DND-41 (cell line): ENCODE data around the gene C10orf120.

Experiments used
- EZH2 ChIP-seq: IDR thresholded peaks from 3 replicates; pipeline ENCODE4 v1.6.1; 2012; ENCODE audit warnings: borderline replicate concordance, low read depth, mild to moderate bottlenecking, moderate library complexity, low read length, inconsistent platforms; ENCODE audit not compliant: severe bottlenecking
- TF ChIP-seq, protein P1 (sequence below): IDR thresholded peaks from 2 replicates; pipeline ENCODE4 v1.5.1; 2012; ENCODE audit warnings: borderline replicate concordance, low read length, moderate library complexity, mild to moderate bottlenecking; ENCODE audit not compliant: poor library complexity, severe bottlenecking; ENCODE audit errors: extremely low read depth

DNA sequence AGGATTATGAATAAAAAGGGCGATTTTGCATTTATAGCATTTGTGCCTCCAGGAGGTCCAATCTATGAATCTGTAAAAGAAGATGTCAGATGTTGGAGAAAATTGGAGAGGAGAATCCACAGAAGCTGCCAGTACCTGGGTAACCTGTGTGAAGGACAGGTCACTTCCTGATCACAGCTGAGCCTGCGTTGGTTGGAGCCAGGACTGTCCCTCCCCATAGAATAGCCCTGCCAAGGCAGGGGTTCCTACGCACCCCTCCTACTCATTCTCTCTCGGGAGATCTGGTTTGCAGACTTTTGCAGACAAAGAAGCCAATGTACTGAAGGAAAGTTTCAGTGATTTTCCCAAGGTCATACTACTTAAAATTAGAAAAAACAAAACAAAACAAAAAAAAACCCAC, 10.3 kb upstream of the C10orf120 start:
- TF ChIP-seq, protein P1, sequence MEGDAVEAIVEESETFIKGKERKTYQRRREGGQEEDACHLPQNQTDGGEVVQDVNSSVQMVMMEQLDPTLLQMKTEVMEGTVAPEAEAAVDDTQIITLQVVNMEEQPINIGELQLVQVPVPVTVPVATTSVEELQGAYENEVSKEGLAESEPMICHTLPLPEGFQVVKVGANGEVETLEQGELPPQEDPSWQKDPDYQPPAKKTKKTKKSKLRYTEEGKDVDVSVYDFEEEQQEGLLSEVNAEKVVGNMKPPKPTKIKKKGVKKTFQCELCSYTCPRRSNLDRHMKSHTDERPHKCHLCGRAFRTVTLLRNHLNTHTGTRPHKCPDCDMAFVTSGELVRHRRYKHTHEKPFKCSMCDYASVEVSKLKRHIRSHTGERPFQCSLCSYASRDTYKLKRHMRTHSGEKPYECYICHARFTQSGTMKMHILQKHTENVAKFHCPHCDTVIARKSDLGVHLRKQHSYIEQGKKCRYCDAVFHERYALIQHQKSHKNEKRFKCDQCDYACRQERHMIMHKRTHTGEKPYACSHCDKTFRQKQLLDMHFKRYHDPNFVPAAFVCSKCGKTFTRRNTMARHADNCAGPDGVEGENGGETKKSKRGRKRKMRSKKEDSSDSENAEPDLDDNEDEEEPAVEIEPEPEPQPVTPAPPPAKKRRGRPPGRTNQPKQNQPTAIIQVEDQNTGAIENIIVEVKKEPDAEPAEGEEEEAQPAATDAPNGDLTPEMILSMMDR: no peak
- no peak for TF ChIP-seq EZH2
